ENCODE results near the gene NFIB. TPM values are rescaled to one million over a fixed set of nuclear protein-coding genes. Genes with fewer than 3 reads are reported as not detected.

NFIB gene
- total and polyA plus RNA-seq, 2 of the 4 experiments (the other 2 are of a cell fraction), result 1.4 to 2.0 TPM

DNA sequence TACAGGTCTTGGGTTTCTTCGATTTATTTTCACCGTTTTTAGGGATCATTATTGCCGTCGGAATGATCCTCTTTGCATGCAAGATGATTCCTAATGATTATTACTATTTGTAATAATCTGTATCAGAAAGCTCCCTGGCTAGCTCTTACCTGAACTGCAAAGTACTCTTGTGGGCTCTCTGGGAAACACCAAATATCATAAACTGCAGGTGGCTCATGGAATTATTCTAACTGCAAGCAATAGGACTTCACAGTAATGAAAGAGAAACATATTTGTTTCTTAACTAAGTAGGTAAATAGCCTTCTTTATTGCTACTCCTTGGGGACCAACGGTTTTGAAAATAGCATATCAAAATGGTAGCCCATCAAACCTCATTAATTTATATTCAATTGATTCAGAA is 219.4 kb downstream of the NFIB start:
- H3K18ac ChIP-seq (ENCODE audit: low read depth, low read length), result no peak overlapping the region
- H2AK5ac ChIP-seq (ENCODE audit: low read depth, low read length), result no peak overlapping the region
- no CpG with 5 or more reads among the region's 5 CpGs for WGBS, 2 experiments (ENCODE audit: extremely low coverage in 2 of 2, insufficient read length in 1 of 2)
- H3K9ac ChIP-seq (ENCODE audit: low read depth, low read length), result no peak overlapping the region
- H3K27me3 ChIP-seq (ENCODE audit: control insufficient read depth, insufficient read depth, low read length), result peaks cover 5% of the 10 kb centered on the region
- H3K56ac ChIP-seq (ENCODE audit: extremely low read depth, insufficient read depth, low read length), result no peak overlapping the region
- H3K79me1 ChIP-seq (ENCODE audit: low read depth in 1 of 2, low read length in 2 of 2), result no peaks in the 10 kb centered on the region
- H2AK9ac ChIP-seq (replicated peaks; ENCODE audit: low read depth, low read length, poor library complexity), result no peak overlapping the region
- H4K5ac ChIP-seq (ENCODE audit: low read depth, low read length), result no peak overlapping the region
- no peaks in the 10 kb centered on the region for H4K20me1 ChIP-seq (ENCODE audit: insufficient read depth, low read length)
- H2AFZ ChIP-seq (replicated peaks; ENCODE audit: low read length, poor library complexity), result no peak overlapping the region
- H3K36me3 ChIP-seq (ENCODE audit: control insufficient read depth, insufficient read depth, low read length), result no peaks in the 10 kb centered on the region
- TF ChIP-seq SMC3 (IDR thresholded peaks at IDR 0.05; ENCODE audit: low read depth, low read length), result no peak
- no peak for TF ChIP-seq FOS (IDR thresholded peaks at IDR 0.05; ENCODE audit: low read depth, low read length)
- no peak for TF ChIP-seq USF2 (IDR thresholded peaks at IDR 0.05; ENCODE audit: low read depth, low read length)
- no peak for TF ChIP-seq MAFK (IDR thresholded peaks at IDR 0.05; ENCODE audit: low read depth, low read length)
- TF ChIP-seq MAZ (IDR thresholded peaks at IDR 0.05; ENCODE audit: borderline replicate concordance, low read depth, low read length), result no peak
- TF ChIP-seq, protein P1, sequence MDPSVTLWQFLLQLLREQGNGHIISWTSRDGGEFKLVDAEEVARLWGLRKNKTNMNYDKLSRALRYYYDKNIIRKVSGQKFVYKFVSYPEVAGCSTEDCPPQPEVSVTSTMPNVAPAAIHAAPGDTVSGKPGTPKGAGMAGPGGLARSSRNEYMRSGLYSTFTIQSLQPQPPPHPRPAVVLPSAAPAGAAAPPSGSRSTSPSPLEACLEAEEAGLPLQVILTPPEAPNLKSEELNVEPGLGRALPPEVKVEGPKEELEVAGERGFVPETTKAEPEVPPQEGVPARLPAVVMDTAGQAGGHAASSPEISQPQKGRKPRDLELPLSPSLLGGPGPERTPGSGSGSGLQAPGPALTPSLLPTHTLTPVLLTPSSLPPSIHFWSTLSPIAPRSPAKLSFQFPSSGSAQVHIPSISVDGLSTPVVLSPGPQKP (IDR thresholded peaks at IDR 0.05; ENCODE audit: borderline replicate concordance, low read depth, low read length), result no peak
- H3K9me1 ChIP-seq (ENCODE audit: insufficient read depth, low read length), result no peaks in the 10 kb centered on the region
- H3K23ac ChIP-seq (ENCODE audit: low read depth, low read length), result no peak overlapping the region
- in situ Hi-C loops (cut with MboI; ENCODE audit: low sequenced_read_pairs) (no loop called here), dilution Hi-C loops (cut with HindIII; ENCODE audit: low sequenced_read_pairs, unreplicated experiment) (no loop called here), intact Hi-C loops (cut with micrococcal nuclease) (loop anchor here (10.0 kb wide), 1 partner anchor 340 kb away; no protein-coding TSS in a partner anchor)
- no peak overlapping the region for H4K91ac ChIP-seq (ENCODE audit: insufficient read depth, low read depth, low read length)
- H2BK20ac ChIP-seq (ENCODE audit: low read depth, low read length), result no peak overlapping the region
- ATAC-seq (ENCODE audit: low read depth), result no peak
- H3K4ac ChIP-seq (ENCODE audit: low read depth, low read length), result no peak overlapping the region
- H2BK5ac ChIP-seq (ENCODE audit: low read depth, low read length, poor library complexity, severe bottlenecking), result no peak overlapping the region
- H2BK15ac ChIP-seq (ENCODE audit: low read depth, low read length), result no peak overlapping the region
- no peak for DNase-seq
- no peaks in the 10 kb centered on the region for H3K4me1 ChIP-seq (ENCODE audit: control insufficient read depth, insufficient read depth, low read length)
- H3K14ac ChIP-seq (replicated peaks; ENCODE audit: low read depth, low read length), result no peak overlapping the region
- H3K9me3 ChIP-seq (ENCODE audit: control insufficient read depth, insufficient read depth, low read length), result no peaks in the 10 kb centered on the region
- CTCF ChIA-PET, result no interaction called here
- H3K27ac ChIP-seq (ENCODE audit: insufficient read depth, low read length), result no peak overlapping the region
- no peak overlapping the region for H4K8ac ChIP-seq (ENCODE audit: low read depth in 2 of 2, low read length in 2 of 2)
- POLR2A ChIA-PET (ENCODE audit: unreplicated experiment), result no interaction called here
- no TSS peak for BruUV-seq (replicated peaks)
- H3K4me3 ChIP-seq (ENCODE audit: insufficient read depth, low read depth, low read length), result no peak overlapping the region
- no peak overlapping the region for H3K4me2 ChIP-seq (ENCODE audit: low read depth, low read length)
- no peak overlapping the region for H2BK120ac ChIP-seq (ENCODE audit: low read depth, low read length)
